Activated T-helper 1 cell treated with anti-CD3 and anti-CD28 coated beads, Interleukin-2, amount 50 U/mL, for 16 hours (primary cell): ENCODE results near the gene PLPP3.

ENCODE experiments used
- DNase-seq, 2 donors: peaks; one replicate each; pipeline ENCODE4 v3.0.0-alpha.2; 2020; ENCODE audit warnings: low read depth in 1 of 2, low spot score in 1 of 2

The PLPP3 gene

DNA sequence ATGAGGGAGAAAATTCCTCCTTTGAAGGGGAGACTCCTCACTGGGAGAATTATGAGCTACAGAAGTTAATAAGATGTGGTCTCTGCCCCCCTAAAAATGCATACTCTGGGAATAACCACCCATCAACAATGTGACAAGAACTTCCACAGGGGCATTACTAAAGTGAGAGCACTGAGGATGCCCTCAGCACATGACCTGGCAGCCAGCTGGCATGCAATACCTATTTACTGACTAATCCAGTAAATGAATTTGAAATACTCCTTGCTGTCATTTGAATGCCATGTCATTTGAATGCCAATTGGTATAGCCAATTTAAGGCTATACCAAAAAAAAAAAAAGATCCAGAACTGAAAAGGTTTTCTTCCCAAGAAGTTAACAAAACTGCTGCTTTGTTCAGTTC, 30.8 kb downstream of the PLPP3 start:
- DNase-seq = no peak

DNA sequence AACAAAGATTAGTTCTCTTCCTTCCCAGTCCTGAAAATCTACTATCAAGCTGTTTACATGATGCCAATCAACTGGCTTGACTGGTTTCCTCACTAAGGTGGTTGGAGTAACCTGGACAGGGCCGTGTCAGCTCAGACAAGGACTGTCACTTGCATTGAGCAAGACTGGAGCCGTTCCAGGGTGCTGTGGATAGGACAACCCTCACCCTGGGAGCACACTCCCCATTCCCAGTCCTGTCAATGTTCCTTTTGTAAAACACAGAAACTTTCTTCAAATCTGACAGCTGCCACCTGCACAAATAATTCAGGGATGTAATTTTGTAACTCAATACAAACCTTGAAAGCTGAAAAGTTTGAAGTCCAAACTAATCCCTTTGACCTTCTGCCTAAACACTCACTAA, 31.4 kb downstream of the PLPP3 start:
- DNase-seq = no peak

DNA sequence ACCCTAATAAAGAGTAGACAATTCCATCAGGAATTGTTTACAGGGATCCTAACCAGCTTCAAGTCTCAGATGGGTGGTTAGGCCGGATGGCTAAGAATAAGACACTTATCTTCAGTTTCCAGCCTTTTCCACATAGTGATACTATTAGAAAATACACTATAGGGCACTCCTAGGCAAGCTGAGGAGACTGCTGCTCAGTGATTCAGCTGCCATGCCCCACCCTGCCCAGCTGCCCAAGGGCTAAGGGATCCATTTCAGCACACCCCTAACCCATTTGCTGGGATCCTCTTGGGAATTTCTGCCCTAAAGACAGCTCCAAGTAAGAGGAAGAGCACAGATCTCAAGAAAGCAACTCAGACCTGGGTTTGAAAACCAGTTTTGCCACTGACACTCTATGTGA, 31.9 kb downstream of the PLPP3 start:
- no peak for DNase-seq

DNA sequence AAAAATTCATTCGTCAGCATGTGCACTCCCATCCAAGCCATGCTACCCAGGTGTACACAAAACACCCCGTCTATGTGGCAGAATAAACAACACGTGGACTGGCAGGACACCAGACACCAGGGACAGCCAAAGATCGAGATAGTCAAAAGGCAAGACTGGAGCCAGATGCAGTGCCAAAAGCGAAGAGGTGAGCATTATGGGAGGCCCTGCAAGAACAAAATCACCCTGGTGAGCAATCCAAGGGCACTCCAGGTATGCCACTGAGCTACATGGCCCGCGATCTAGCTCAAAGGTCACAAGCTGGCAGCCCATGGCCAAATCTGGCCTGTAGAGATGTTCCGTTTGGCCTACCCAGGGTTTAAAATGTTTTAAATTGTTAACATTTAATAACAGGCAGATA, 33.7 kb downstream of the PLPP3 start:
- DNase-seq = no peak

DNA sequence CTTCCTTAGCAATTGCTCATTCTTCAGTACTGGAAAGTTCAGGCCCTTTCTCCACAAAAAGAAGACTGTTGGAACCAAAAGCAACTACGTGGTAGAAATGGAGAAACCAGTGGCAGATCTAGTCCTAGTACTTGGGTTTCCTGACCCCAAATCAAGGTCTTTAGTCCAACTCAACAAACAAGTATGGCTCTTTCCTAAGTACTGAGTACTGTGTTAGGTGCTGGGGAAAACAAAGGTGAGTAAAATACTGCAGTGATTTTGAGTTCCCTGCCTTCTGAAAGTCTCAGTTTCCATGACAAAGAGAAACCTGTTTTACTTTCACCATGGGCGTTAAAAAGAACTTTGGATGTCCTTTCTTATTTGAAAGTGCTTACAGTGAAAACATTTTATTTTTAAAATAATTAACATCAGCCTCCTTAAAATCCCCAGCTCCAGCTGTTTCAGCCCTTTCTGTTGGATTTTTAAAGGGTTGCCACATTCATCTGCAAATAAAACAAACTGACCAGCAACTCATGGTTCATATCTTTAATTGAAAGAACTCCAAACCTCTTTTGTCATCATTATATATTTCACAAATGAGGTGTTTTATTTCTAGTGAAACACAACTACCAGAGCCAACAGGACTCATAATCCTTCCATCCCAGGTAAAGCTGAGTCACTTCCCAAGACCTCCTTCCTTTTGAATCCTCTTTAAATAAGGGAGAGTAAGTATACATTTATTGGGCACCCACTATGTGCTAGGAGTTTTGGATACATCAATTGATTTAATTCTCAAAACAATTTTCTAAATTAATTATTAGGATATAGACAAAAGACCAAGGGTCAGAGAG, 35.4 kb downstream of the PLPP3 start:
- DNase-seq = no peak

DNA sequence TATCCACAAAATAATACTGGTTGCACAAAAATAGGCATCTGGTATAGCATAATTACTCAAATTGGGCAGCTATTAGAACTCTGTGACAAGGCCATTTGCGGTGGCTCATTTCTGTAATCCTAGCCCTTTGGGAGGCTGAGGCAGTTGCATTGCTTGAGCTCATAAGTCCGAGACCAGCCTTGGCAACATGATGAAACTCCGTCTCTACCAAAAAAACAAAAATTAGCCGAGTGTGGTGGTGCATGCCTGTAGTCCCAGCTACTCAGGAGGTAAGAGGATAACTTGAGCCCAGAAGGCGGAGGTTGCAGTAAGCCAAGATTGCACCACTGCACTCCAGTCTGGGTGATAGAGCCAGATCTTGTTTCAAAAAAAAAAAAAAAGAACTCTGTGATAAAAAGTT, 36.7 kb downstream of the PLPP3 start:
- DNase-seq = no peak

DNA sequence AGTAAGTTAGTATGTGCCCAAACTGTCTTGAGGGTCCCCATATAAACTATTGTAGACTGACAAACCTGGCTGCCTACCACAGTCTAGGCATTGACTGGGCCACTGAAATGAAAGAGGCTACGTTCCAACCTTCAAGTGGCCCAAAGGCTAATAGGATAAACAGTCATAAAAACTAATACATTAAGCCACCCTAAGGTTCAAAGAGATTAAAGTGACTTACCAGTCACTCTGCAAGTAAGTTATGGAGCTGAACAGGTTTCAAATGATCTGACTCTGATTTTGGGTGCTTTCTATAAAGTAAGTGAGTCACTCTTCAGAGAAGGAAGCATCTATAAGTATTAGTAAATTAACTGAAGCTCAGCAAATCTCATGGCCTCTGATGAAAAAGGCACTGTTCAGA, 38.0 kb downstream of the PLPP3 start:
- no peak for DNase-seq

DNA sequence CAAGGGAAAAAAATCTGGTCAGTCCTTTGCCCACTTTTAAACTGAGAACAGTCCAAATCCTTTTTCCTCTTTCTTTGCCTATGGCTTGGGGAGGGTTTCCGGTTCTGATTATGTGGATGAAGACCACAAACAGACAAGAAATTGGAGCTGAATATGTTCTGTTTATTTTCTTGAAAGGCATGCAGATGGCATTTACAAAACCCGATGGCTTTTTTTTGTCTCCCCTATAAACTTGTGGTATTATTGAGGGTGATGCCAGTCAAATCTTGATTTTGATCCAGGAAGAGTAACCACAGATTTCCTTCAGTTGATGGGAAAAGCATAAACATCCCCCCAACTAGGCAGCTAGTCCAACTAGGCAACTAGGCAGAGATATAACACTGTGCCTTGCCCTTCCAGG, 38.9 kb downstream of the PLPP3 start:
- no peak for DNase-seq

DNA sequence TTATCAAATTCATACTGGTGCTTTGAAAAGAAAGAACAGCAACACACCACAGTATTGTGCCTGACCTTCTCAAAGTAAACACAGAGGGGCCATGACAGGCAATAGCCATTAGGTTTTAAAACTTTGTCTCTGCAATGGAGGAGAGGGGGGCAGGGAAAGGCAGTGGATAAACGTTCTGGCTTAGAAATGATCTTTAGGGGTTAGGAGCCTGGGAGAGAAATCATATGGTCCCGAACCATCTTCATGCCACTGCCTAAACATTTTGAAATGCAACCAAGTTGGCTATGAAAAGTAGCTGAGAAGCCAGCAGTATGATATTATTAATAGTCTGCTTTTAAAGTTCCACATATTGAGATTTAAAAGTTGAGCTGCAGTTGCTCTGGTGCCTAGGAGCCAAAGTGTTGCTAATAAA, 39.8 kb downstream of the PLPP3 start:
- DNase-seq = no peak

DNA sequence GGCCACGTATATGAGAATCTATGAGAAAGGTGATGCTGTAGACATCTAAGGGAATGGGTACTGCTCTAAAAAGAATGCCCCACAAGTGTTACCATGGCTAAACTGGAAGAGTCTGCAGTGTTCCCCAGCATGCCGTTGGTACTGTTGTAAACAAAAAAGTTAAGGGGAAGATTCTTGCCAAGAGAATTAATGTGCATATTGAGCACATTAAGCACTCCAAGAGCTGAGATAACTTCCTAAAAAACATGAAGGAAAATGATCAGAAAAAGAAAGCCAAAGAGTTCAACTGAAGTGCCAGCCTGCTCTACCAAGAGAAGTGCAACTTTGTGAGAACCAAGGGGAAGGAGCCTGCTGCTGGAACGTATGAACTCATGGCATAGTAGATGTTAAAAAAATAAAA, 40.8 kb downstream of the PLPP3 start:
- no peak for DNase-seq

DNA sequence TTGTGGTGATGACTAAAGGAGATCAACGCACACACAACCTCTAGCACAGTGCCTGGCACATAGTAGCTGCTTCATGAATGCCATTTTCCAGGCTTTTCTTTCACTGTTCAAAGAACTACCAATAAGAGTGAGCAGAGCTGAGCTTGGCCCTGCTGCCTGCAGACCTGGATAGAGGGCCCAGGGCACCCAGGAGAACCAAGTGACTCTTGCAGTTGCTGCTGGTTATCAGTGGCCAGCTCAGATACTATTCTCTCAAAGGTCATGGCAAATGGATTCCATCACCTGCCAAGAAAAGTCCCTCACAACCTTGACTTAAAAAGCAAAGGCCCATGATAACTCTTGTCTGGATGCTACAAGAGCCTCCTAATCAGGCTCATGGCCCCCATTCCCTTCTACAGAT, 41.7 kb downstream of the PLPP3 start:
- no peak for DNase-seq

DNA sequence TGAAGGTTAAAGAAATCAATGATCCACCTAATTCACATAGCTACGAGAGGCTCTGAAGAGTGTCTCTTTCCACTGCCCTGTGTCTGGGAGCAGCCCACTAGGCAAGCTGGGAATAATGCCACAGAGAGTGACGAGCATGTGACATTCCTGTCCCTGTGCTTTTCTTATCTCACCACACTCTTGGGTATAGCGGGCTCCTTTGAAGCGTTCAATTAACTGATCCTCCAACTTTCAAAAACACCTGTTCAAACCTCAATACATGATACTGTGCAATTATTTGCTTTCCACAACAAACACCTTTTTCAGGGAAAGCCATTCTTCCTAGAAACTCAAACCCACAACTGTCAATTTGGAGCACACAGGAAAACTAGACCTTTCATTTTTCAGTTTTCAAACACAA, 43.4 kb downstream of the PLPP3 start:
- no peak for DNase-seq

DNA sequence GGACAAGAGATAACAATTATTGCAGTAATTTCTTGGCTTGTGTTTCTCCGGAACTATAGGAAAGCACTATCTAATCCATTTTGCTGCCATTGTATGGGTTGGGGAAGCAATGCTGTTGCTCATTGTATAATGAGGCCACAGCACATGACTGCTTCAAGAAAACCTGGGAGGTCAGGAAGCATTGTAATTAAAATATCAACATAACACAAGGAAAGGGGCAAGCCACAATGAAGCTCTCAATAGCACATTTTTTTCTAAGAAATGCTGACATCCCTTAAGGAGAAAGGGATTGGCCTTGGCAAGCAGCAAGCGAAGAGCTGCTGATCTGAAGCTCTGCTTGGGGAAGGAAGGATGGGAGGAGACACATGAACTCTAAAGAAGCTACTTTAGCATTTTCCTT, 44.0 kb downstream of the PLPP3 start:
- DNase-seq = no peak

DNA sequence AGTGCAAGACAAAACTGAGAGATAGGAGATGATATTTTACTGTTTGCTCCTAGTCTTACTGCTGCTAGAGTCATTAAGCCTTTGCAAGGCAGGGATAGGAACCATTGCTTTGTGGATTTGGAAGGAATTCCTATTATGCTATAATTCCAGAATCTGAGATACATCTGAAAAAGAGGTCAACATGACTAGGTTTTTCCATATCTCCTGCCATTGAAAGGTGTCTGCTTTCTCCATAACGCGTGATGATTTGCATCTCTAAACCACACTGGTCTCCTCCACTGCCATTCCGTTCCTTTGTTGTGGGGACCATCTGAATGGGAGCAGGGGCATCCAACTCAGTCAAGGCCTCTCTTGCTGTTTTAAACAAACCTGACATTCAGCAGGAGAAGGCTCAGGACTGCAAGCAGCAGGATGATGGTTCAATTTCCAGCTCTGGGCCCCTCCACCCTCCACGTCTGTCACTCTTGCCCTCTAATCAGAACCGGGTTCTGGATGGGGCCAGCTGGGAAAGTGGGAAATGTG, 45.2 kb downstream of the PLPP3 start:
- no peak for DNase-seq

DNA sequence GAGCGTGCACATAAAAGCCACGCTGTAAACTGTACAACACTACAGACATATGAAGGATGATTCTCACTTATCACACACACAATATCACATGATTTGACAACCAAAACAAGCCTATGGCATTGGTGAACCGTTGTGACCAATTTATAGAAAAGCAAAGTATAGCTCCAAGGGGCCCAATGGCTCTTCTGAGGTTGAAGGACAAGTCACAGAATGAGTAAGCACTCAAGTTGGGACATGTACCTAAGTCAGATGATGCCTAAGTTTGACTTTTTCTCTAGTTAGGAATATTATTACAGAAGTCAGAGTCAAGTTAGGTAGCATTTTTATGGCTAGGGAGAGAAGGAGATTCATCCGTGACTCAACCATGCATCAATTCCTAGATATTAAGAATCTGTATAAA, 45.7 kb downstream of the PLPP3 start:
- DNase-seq = no peak

DNA sequence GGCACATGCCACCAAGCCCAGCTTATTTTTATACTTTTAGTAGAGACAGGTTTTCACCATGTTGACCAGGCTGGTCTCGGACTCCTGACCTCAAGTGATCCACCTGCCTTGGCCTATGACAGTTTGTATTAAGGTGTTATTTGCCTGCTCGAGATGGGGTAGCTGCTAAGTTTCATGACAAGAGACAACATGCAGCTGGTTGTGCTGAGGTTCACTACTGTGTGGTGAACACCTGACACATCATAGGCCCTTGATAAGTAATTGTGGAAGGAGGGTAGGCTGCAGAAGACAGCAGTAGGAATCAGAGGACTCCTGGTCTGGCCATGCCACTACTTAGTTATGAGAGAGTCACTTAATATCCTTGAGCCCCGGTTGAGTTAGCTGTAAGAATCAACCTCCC, 46.2 kb downstream of the PLPP3 start:
- no peak for DNase-seq

DNA sequence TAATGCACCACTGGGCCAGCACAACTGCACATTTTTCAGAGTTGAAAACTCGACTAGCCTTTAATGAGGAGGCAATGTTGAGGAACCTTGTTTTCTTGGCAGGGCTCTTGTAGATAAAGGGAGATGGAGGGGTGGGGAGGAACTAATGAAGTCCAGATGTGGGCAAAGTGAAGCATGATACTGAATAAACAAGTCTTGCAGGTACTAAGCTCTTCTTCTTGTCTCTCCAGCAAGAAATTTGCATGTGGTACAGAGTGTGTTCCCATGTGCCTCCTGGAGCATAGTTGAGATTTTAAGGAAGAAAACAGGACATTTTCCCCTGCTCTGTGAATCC, 47.0 kb downstream of the PLPP3 start:
- no peak for DNase-seq

DNA sequence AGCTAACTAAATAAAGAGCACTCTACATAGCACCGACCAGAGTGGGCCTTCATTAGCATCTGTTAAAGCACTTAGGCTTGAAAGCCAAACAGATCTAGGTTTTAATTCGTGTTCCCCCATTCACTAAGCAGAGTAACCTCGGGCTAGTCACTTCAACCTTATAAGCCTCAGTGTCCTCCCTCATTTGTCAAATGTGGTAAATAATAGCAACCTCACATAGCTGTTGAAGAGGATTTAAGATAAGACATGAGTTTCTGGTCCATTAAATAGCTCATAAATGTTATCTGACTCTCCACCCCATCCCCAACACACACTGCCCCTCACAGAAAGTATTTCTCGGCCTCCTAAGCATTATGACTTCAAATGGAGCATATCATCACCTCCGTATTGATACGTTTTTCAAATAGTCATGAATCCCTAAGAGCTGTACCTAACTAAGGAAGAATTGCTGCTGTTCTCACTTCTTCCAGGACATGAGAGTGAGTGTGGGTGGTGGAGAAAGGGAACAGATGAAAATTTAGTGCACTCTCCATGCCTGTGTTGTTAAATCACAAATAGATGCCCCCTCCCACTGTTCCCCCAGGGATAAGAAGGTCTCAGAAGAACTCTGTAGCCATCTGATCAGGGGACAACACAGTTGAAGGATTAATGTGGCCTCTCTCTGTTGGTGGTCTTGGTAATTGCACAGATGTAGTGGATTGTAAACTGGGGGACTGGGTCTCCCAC, 47.6 kb downstream of the PLPP3 start:
- DNase-seq = no peak

DNA sequence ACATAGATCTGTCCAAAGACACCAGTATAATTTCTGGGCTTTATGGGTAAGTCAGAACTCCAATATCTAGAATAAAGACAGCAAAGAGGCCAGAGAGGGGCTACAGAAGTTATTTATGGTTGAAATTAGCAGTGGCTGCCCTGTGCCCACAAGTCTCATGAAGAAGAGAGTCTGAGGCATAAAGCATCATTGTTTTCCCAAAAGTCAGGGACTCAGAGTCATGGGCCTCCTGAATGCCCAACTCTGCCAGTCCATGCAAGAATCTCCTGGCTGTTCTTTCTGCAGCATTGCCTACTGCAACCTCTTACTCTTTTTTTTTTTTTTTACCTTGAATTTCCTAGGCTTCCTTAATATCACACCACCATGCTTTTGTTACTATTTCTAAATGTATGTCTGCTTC, 49.6 kb downstream of the PLPP3 start:
- DNase-seq = no peak

DNA sequence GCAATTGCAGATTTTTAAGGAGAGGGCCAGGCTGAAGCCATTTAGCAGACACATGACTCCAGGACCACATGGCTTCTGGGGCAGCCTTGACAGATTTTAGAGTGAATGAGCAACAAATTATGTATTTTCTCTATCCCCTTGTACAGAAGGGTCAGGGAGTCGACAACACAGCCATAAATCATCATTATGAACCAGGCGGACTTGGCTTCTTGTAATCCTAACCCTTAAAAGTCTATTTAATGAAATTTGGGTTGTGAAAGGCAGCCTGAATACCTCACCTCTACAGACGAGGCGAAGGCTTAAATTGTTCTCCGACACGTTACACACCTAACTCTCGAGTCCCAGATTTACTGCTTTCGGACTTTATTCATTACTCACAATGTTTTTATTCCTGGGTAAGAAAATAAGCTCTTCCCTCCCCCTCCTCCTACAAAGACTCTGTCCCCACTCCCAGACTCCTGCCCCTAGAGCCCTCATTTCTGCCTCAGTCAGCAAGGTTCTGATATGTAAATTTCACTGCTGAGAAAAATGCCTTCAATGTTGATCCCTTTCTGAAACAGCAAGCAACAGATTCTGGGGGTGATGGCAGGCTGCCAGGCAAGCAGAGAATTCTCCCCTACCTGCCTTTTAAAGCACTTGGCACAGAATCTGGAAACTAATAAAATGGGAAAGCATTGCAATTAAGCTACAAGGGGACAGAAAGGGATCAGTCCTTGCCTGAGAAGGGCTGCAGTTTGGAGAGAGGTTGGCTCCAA, 51.6 kb downstream of the PLPP3 start:
- no peak for DNase-seq

DNA sequence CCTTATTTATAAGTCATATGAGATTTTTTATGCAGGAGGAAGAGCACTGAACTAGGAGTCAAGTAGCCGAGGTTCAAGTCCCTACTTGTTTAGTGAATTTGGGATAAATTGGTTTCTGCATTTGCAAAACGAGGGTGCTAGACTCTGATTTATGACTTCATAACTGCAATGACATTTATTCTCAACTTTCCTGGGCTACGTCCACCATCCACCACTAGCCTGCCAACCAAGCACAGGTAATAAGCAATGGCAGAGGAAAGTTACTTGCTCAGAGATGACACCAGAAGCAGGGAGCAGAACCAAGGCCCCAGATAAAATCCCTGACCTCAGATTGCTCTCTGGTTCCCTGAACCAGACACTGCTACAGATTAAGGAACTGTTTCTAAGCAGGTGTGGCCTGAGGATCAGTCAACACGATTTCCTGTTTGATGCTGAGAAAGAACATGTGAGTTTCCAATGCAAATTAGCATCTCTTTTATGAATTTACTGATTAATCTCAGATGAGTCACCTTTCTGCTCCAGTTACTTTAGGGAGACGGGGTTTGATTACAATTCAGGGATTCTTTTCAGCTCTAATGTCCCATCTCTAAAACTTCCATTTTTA, 52.7 kb downstream of the PLPP3 start:
- DNase-seq = no peak
